Keratinocyte (primary cell): ENCODE measurements around the gene ATP1A4. TPM values are rescaled to one million over a fixed set of nuclear protein-coding genes. Genes with fewer than 3 reads are reported as not detected.

Experiments used
- DNase-seq: peaks from one replicate; pipeline ENCODE4 v3.0.0-alpha.2; 2011; ENCODE audit warnings: low read depth, missing footprints, low spot score
- FAIRE-seq: peaks from 2 replicates; lab custom pipeline; 2011; peaks lifted over from hg19 to GRCh38; lab: Jason Lieb, UNC
- H2AFZ ChIP-seq: 2 replicates; pipeline ENCODE4 v1.6.0; 2012; ENCODE audit warnings: low read length, control low read depth, inconsistent platforms; ENCODE audit not compliant: control insufficient read depth
- H3K27ac ChIP-seq: 2 replicates; pipeline ENCODE4 v1.5.1; 2011; ENCODE audit warnings: low read length; ENCODE audit not compliant: control insufficient read depth, insufficient read depth
- H3K27me3 ChIP-seq: 3 replicates; pipeline ENCODE4 v1.6.0; 2011; ENCODE audit warnings: low read length; ENCODE audit not compliant: control insufficient read depth, insufficient read depth; ENCODE audit errors: extremely low read depth
- H3K36me3 ChIP-seq, 2 experiments: 2 replicates in 1 of 2; 3 replicates in 1 of 2; pipeline ENCODE4 v1.5.1; 2011; ENCODE audit warnings: low read length in 2 of 2, mild to moderate bottlenecking in 1 of 2; ENCODE audit not compliant: control insufficient read depth in 2 of 2, insufficient read depth in 2 of 2; ENCODE audit errors: extremely low read depth in 1 of 2
- H3K4me1 ChIP-seq: 3 replicates; pipeline ENCODE4 v1.5.1; 2011; ENCODE audit warnings: low read length; ENCODE audit not compliant: control insufficient read depth, insufficient read depth; ENCODE audit errors: extremely low read depth
- H3K4me2 ChIP-seq: 3 replicates; pipeline ENCODE4 v1.6.0; 2011; ENCODE audit warnings: low read depth, low read length; ENCODE audit not compliant: control insufficient read depth, insufficient read depth; ENCODE audit errors: extremely low read depth
- H3K4me3 ChIP-seq, 3 experiments: fragments of 200-600 bp in 1 of 3; sonication (generic) in 1 of 3; 2 replicates in 2 of 3; 3 replicates in 1 of 3; pipeline ENCODE4 v1.5.1; 2011 to 2016; ENCODE audit warnings: low read length in 3 of 3, mild to moderate bottlenecking in 3 of 3, control low read depth in 2 of 3, inconsistent platforms in 1 of 3, low read depth in 1 of 3, mixed read lengths in 1 of 3, mixed run types in 1 of 3, moderate library complexity in 1 of 3; ENCODE audit not compliant: control insufficient read depth in 2 of 3, insufficient read depth in 2 of 3; ENCODE audit errors: extremely low read depth in 1 of 3
- H3K79me2 ChIP-seq: 2 replicates; pipeline ENCODE4 v1.6.0; 2012; ENCODE audit warnings: low read length; ENCODE audit not compliant: control insufficient read depth, insufficient read depth
- H3K9ac ChIP-seq: 3 replicates; pipeline ENCODE4 v1.6.0; 2011; ENCODE audit warnings: low read length; ENCODE audit not compliant: control insufficient read depth, insufficient read depth; ENCODE audit errors: extremely low read depth
- H3K9me1 ChIP-seq: 3 replicates; pipeline ENCODE4 v1.6.0; 2011; ENCODE audit warnings: low read length; ENCODE audit not compliant: control insufficient read depth, insufficient read depth; ENCODE audit errors: extremely low read depth
- H3K9me3 ChIP-seq: 2 replicates; pipeline ENCODE4 v1.5.1; 2012; ENCODE audit warnings: low read depth, low read length; ENCODE audit not compliant: control insufficient read depth
- H4K20me1 ChIP-seq: 3 replicates; pipeline ENCODE4 v1.6.0; 2011; ENCODE audit warnings: low read length; ENCODE audit not compliant: control insufficient read depth, insufficient read depth; ENCODE audit errors: extremely low read depth
- CTCF ChIP-seq, 3 experiments: IDR thresholded peaks in 1 of 3; conservative IDR thresholded peaks in 1 of 3; optimal IDR thresholded peaks in 1 of 3; 2 replicates in 2 of 3; 3 replicates in 1 of 3; pipeline versions ENCODE3 to v1.5.1; 2011; ENCODE audit warnings: low read length in 3 of 3, mild to moderate bottlenecking in 3 of 3, moderate library complexity in 2 of 3, control low read depth in 1 of 3, inconsistent platforms in 1 of 3; ENCODE audit not compliant: insufficient read depth in 2 of 3; ENCODE audit errors: extremely low read depth in 1 of 3
- EZH2 ChIP-seq: IDR thresholded peaks from one replicate; pipeline ENCODE4 v1.6.1; 2012; ENCODE audit warnings: inconsistent platforms, mild to moderate bottlenecking, low read length, moderate library complexity
- dilution Hi-C: fragments of 300-500 bp; cut with MboI; formaldehyde crosslinking; loops from one replicate; pipeline ENCODE4 v1.7.0; 2020; ENCODE audit warnings: low sequenced_read_pairs; ENCODE audit not compliant: extremely low pct_ligation_motif_present
- polyA plus RNA-seq, 5 experiments: library from polyadenylated mRNA; depleted of rRNA in 3 of 5; stranded (reverse) in 3 of 5; stranded (forward) in 1 of 5; unstranded in 1 of 5; fragments of >200 nt; gene quantifications; 1 replicate in 1 of 5; 2 replicates in 3 of 5; 3 replicates in 1 of 5; pipeline versions ENCODE4 v1.2.1 to v1.2.3, GENCODE V29; 2011 to 2012; ENCODE audit warnings: missing spikeins in 2 of 5, low read depth in 1 of 5, low replicate concordance in 1 of 5

Gene ATP1A4
- polyA plus RNA-seq, 1 donor (not counting 4 experiments of a cell fraction or from before 2014, with no cell fraction given): not detected

GRCh38 chr1:160144921-160145320 is 6.5 kb upstream of the ATP1A4 start:
- H3K9ac ChIP-seq: no peak overlapping the region
- H3K79me2 ChIP-seq: no peaks in the 10 kb centered on the region
- peaks cover 3% of the 10 kb centered on the region for H3K4me1 ChIP-seq
- dilution Hi-C loops: no loop called here
- no peak overlapping the region for H2AFZ ChIP-seq
- H3K27ac ChIP-seq: no peak overlapping the region
- no peak for FAIRE-seq
- H3K4me2 ChIP-seq: no peak overlapping the region
- H3K36me3 ChIP-seq: no peaks in the 10 kb centered on the region
- no peaks in the 10 kb centered on the region for H4K20me1 ChIP-seq
- H3K9me3 ChIP-seq: no peaks in the 10 kb centered on the region
- no peak for TF ChIP-seq CTCF (optimal IDR thresholded peaks at IDR 0.05 in 1 of 3, IDR thresholded peaks at IDR 0.05 in 1 of 3, conservative IDR thresholded peaks at IDR 0.05 in 1 of 3; ENCODE audit: extremely low read depth in 1 of 3, insufficient read depth in 2 of 3, low read length in 3 of 3)
- TF ChIP-seq EZH2: no peak
- no peaks in the 10 kb centered on the region for H3K9me1 ChIP-seq
- DNase-seq: no peak
- no peak overlapping the region for H3K4me3 ChIP-seq
- H3K27me3 ChIP-seq: no peaks in the 10 kb centered on the region

DNA sequence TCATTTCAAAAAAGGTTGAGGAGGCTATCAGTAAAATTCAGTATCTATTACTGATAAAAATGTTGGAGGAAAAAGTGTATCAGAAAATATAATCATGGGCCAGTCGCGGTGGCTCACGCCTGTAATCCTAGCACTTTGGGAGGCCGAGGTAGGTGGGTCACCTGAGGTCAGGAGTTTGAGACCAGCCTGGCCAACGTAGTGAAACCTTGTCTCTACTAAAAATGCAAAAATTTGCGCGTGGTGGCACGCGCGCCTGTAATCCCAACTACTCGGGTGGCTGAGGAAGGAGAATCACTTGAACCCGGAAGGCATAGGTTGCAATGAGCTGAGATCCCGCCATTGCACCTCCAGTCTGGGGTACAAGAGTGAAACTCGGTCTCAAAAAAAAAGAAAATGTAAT is 5.3 kb upstream of the ATP1A4 start:
- H3K9ac ChIP-seq: no peak overlapping the region
- no peaks in the 10 kb centered on the region for H3K79me2 ChIP-seq
- no peak overlapping the region for H3K4me2 ChIP-seq
- no peak for FAIRE-seq
- H3K4me3 ChIP-seq: no peak overlapping the region
- TF ChIP-seq CTCF (optimal IDR thresholded peaks at IDR 0.05 in 1 of 3, IDR thresholded peaks at IDR 0.05 in 1 of 3, conservative IDR thresholded peaks at IDR 0.05 in 1 of 3; ENCODE audit: extremely low read depth in 1 of 3, insufficient read depth in 2 of 3, low read length in 3 of 3) (no peak), EZH2 (no peak)
- H3K27me3 ChIP-seq: no peaks in the 10 kb centered on the region
- H3K36me3 ChIP-seq: no peaks in the 10 kb centered on the region
- DNase-seq: no peak
- no peaks in the 10 kb centered on the region for H3K9me3 ChIP-seq
- no peak overlapping the region for H2AFZ ChIP-seq
- H4K20me1 ChIP-seq: no peaks in the 10 kb centered on the region
- H3K4me1 ChIP-seq: peaks cover 3% of the 10 kb centered on the region
- H3K9me1 ChIP-seq: no peaks in the 10 kb centered on the region
- H3K27ac ChIP-seq: no peak overlapping the region
- dilution Hi-C loops: no loop called here
